GOT3 (cell line): ENCODE data around the gene TTC23.

Experiments used
- DNase-seq: peaks from one replicate; lab custom pipeline; 2025; ENCODE audit warnings: mixed read lengths; lab: John Stamatoyannopoulos, UW

The TTC23 gene

DNA sequence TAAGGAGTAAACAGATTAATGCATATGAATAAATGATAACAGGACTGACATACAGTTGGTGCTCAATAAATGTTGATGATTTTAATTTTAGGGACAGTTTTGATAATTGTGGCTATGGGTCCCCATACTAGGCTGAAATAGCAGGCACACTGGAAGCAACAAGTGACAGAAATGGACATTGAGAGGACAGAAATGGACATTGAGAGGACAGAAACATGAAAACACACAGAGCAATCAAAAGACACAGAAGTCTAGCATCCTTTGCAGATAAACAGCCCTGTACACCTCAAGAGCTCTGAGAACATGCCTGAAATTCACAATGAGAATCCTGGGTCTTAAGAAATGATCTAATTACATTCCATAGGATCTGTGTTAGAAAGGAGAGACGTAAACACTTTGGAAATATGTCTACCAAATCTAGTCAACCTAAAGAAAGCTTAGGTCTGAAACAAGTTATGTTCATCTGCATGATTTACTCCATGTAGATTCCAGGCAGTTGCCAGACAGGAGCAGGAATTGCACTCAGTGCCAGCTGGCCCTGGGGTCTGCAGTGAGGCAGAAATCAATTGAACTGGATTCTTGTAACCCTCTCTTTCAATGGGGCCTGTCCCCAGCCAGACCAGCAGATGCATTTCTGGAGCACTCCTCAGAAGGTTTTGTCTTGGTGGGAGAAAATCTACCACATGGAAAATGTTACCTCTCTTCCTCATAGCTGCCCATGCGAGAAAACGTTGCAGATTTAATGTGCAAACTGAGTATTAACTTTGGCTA, 84.2 kb downstream of the TTC23 start:
- DNase-seq: no peak

GRCh38 chr15:99164119-99164518, 85.3 kb downstream of the TTC23 start:
- DNase-seq: no peak

DNA sequence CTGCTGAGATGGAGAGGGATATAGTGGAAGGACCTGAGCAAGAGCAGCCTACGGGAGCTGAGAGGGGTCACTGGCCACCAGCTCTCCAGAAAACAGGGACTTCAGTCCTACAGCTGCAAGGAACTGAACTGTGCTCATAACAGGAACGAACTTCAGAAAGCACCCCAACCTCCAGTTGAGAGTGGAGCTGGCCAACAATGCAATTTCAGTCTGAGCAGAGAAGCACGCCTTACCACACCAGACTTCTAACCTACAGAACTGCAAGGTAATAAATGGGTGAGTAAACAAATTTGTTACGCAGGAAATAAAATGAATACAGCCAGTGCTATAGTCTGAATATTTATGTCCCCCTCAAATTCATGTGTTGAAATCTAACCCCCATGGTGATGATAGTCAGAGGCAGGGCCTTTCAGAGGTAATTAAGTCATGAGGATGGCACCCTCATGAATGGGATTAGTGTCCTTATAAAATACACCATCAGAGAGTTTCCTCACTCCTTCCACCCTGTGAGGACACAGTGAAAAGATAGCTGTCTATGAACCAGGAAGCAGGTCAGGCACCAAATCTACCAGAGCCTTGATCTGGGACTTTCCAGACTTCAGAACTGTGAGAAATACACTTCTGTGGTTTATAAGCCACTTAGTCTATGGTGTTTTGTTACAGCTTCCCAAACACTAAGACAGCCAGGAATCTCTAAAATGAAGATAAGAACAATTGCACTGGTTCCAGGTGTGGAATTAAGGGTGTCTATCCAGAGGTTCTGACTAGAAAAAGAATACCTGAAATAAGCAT, 85.9 kb downstream of the TTC23 start:
- DNase-seq: no peak

DNA sequence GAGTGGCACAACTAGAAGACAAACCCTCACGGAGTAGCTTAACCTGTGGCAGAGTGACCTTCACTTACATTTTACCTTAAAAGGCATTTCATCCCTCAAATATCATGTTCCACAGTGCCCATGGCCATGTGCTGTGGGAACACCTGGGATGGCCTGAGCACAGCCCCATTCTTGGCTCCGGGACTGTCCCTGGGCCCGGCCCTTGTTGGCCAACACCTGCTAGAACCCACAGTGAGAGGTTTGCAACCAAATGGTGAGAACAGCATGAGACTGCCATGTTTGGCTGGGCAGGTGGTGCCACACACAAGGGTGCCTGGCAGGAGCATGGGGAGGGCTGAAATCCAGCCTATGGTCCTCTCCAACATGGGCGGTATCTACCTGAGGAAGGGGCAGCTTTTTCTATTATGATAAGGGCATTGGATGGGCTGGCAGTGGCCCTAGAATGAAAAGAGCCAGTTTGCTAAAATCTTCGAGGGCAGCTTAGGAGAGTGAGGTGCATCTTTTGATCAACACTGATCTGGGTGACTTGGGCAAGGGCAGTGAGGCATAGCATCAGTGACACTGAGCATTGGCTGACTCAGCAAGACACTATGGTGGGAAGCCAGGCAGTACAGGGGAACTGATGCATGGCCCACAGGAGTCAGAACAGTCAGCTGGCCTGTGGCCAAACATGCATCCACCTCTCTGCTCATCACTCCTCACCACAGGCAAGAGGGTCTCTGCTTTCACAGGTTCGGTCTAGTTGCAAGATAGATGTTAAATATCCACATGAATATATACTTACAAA, 90.6 kb downstream of the TTC23 start:
- DNase-seq: no peak

DNA sequence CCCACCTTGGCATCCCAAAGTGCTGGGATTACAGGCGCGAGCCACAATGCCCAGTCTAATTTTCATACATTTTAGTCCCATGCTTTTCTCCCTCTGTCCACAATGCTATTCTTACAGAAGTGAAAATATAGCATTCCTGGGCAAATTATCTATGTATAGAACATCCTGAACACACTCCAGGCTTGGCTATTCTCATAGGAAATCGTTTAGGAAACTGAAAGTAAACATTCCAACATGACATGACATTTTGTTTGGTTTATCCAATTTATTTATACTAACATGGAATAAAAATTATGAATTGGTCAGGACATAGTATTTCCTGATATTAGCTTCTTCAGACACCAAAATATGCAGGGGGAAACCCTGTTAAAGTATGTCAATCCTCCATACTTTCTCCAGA, 91.9 kb downstream of the TTC23 start:
- DNase-seq: no peak

DNA sequence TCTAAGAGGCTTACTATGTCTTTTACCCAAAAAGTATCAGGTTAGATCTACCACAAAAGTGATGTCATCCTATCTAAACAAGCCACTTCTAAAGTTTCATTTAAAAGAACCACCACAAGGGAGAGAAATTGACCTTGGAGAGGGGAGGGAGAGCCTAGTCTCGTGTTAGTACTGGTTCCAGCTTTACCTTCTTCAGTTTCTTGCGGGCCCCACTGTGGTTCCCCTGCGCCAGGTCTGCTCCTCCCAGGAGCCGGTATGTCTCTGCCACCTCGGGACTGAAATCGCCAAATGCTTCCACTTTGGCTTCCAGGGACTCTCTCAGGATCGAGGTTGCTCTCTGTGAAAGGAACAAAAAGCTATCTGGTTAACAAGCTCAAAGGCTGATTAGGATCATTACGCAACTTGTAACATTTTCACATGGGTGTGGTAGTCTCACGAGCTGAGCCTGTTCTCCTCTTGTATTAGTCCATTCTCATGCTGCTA, 93.4 kb downstream of the TTC23 start:
- no peak for DNase-seq

DNA sequence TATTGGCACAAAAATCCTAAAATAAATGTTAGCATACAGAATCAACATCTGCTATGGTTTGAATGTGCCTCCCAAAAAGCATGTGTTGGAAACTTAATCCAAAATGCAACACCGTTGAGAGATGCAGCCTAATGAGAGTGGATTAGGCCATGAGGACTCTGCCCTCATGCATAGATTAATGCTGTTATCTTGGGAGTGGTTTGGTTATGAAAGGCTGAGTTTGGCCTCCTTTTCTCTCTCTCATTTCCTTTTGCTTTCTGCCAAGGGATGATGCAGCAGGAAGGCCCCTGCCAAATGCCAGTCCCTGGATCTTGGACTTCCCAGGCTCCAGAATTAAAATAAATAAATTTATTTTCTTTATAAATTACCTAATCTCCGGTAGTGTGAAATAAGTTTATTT, 95.1 kb downstream of the TTC23 start:
- no peak for DNase-seq

GRCh38 chr15:99153026-99153535, 96.3 kb downstream of the TTC23 start:
- no peak for DNase-seq

- DNase-seq: no peak
Observed at GRCh38 chr15:99151156-99151555, 98.2 kb downstream of the TTC23 start.

DNA sequence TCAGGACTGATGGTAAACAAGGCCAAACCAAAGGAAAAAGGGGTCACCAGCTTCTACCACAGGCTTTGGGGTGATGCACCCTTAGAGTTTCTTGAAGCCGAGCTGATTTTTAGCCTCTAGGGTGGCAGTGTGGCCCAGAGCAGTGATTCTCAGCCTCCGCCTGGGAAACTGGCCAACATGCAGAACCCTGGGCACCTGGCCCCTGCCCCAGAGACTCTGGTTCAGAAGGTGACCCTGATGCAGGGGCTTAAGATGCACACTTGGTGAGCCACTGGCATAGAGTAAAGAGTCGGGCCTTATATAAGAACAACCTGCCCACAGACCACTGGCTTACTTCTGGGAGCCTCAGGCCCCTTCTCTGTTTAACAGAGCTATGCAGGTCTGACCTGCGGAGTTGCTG, 100.0 kb downstream of the TTC23 start:
- DNase-seq: no peak

GRCh38 chr15:99148851-99149276, 100.5 kb downstream of the TTC23 start:
- no peak for DNase-seq

DNA sequence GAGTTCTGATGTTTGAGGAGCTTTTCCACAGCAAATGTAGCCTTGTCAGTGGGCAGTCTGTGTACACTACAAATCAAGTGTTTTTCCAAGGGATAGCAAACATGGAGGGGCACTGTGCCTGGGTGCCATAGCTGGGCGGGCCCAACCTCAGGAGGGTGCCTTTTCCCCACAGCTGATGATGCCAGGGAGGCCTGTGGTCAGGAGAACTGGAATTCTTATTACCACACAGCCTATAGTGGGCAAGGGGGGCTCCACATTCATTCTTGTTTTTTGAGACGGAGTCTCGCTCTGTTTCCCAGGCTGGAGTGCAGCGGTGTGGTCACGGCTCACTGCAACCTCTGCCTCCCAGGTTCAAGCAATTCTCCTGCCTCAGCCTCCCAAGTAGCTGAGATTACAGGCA, 102.7 kb downstream of the TTC23 start:
- no peak for DNase-seq

- no peak for DNase-seq
Observed at GRCh38 chr15:99145778-99146177, 103.6 kb downstream of the TTC23 start.

GRCh38 chr15:99145005-99145404, 104.4 kb downstream of the TTC23 start:
- DNase-seq: no peak

GRCh38 chr15:99143655-99144610, 105.4 kb downstream of the TTC23 start:
- no peak for DNase-seq

DNA sequence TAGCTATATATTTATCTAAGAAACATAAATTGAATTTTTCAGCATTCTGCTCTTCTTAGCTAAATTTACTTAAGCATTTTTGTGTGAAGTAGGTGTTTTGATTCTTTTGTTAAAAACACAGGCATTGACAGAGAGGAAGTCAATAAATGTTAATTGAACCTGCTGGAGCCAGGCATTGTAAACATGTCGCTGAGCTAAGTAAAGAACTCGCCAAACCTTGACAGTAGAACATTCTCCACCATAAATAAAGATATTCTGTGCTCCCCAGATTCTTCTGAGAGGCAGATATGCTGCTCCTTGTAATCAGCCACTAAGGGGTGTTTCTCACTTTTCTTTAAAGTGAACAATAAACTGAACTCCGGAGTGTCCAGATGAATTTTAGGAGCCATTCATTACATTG, 106.1 kb downstream of the TTC23 start:
- no peak for DNase-seq

DNA sequence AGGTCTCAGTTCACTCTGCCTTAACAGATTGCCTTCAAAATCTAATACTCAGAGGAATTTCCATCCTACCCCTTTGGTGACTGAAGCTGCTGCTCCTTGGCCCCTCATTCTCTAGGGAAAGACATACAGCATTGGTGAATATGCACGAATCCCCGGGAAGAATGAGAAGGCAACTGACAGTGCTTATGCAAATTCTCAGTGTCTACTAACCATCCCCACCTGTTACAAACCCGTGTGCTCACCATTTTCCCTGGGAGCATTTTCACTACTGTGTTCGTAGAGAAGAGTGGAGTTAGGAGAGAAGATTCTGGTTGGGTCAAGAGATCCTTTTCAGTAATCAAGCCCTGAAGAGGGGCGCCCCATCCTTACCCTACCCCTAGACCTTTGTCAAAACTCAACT, 106.8 kb downstream of the TTC23 start:
- DNase-seq: no peak

DNA sequence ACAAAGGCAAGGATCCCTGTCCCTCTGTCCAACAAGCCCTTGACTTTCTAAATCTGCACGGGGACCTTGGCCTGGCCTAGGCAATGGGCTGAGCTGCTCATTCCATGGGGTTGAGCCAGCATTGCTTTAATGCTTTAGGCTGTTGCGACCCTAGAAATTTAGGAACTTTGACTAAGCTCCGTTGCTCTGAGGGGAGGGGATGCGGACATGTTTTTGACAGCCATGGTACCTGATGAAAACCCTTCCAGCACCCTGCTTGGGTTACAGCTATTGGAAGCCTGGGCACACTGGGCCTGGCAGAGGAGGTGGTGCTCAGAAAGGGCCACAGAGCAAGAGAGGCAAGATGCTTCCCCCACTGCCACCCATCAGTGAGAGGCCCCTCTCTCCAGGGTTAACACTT, 107.4 kb downstream of the TTC23 start:
- no peak for DNase-seq

DNA sequence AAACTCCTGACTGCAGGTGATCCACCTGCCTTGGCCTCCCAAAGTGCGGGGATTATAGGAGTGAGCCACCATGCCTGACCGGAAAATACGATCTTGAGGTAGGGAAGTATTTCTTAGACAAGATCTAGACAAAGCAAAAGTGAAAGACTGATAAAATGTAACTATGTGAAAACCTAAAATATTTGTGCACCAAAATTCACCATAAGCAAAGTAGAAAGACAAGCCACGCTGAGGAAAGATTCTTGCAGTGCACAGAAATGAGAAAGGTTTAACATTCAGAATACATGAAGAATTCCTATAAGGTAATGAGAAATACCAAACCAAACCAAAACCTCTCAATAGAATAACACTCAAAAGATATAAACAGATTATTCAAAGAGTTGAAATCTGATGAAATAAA, 108.8 kb downstream of the TTC23 start:
- no peak for DNase-seq

DNA sequence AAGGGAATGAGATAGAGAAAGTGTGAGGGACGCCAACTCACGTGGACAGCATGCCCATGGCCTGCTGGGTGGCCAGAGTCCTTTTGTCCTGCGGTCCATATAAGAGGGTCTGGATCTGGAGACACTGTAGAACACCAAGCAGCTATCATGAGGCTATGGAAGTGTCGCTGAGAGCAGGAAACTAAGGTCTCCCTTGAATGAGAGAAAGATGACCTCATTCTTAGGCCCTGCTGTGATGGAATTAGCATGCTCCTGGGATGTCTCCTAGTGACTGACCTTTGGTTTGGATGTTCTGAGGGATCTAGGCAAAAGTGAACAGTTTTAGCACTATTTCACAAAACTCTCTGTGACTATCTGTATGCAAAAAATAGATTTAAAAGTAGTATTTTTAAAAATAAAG, 110.1 kb downstream of the TTC23 start:
- no peak for DNase-seq

GRCh38 chr15:99138491-99138982, 110.8 kb downstream of the TTC23 start:
- no peak for DNase-seq
